Pancreas (tissue), 10 donors: ENCODE measurements around the gene PHACTR3. TPM values are rescaled to one million over a fixed set of nuclear protein-coding genes. Genes with fewer than 3 reads are reported as not detected.

ENCODE experiments used
- ATAC-seq, 4 donors: fragments of 200-7000 bp; cut with Tn5 transposase; one replicate each; pipeline versions ENCODE4 v1.8.0 to v1.9.1; 2020; ENCODE audit warnings: mild to moderate bottlenecking in 4 of 4, moderate library complexity in 4 of 4
- DNase-seq, 6 donors: peaks; one replicate each; pipeline ENCODE4 v3.0.0-alpha.2; 2020
- FAIRE-seq: peaks from 2 replicates; lab custom pipeline; 2012; peaks lifted over from hg19 to GRCh38; lab: Jason Lieb, UNC
- H3K27ac ChIP-seq, 4 donors: fragments of 200-600 bp; sonication (generic); 1 replicate in 3 of 4; 2 replicates in 1 of 4; pipeline versions ENCODE4 v1.5.0 to v1.8.0; 2020
- H3K27me3 ChIP-seq, 4 donors: fragments of 200-600 bp; one replicate each; pipeline ENCODE4 v1.8.0; 2021
- H3K36me3 ChIP-seq, 3 donors: fragments of 200-600 bp; sonication (generic) in 1 of 3; one replicate each; pipeline versions ENCODE4 v1.5.0 to v1.8.0; 2020 to 2021
- H3K4me1 ChIP-seq, 3 donors: fragments of 200-600 bp; one replicate each; pipeline ENCODE4 v1.8.0; 2021
- H3K4me3 ChIP-seq, 4 donors: fragments of 200-600 bp; sonication (generic) in 2 of 4; one replicate each; pipeline versions ENCODE4 v1.5.0 to v1.8.0; 2020 to 2021
- H3K9me3 ChIP-seq, 4 donors: fragments of 200-600 bp; one replicate each; pipeline ENCODE4 v1.8.0; 2021
- CTCF ChIP-seq, 4 donors: fragments of 200-600 bp; sonication (generic) in 3 of 4; IDR thresholded peaks; one replicate each; pipeline versions ENCODE4 v1.5.0 to v1.8.0; 2021; ENCODE audit warnings: antibody characterized with exemption in 4 of 4
- WGBS, 2 donors: extraction: QIAGEN DNeasy Blood & Tissue Kit; methylation state at CpG; one replicate each; pipeline ENCODE4 v1.1.7; 2013; 5-methylcytosine and 5-hydroxymethylcytosine counted together
- intact Hi-C, 3 donors: fragments of 100-400 bp; cut with DNase I; formaldehyde crosslinking; loops; one replicate each; pipeline versions ENCODE4 v1.11.1 to v1.14.2; 2022
- polyA plus RNA-seq, 2 donors: library from polyadenylated mRNA; stranded (reverse); fragments of 200-250 nt; gene quantifications; one replicate each; pipeline ENCODE4 v1.2.3, GENCODE V29; 2013
- total RNA-seq, 6 donors: library from RNA; stranded (reverse); fragmentation: NEBNext Ultra II Directional in 4 of 6; extraction: Animal tissue kit (Norgen Biotek cat#: 25700) in 4 of 6; gene quantifications; one replicate each; pipeline versions ENCODE4 v1.2.1 to v1.2.4, GENCODE V29; 2021 to 2023
- donor health status: healthy with polysubstance abuse.
- donor health status: DM: no; HTN: no; CAD: no; lungs with moderate emphysema.
- donor health status: DM: no; HTN: no; CAD: no.
- donor health status: control.
- donor health status: control.
- donor health status: Bipolar disorder and iron deficiency.
- donor health status: DM: yes; HTN: yes; CAD: no.
- donor health status: DM: no; HTN: no; CAD: no.
- donor health status: DM: no; HTN: no; CAD: no.
- donor health status: DM: yes; HTN: yes; CAD: no.

Gene PHACTR3
- total and polyA plus RNA-seq, 8 donors: 0.14 to 1.5 (median 0.35) TPM; not detected in 3

GRCh38 chr20:59743767-59744485 lies 139.6 kb downstream of the PHACTR3 start:
- Histone ChIP-seq H3K27me3 (peaks cover 0 to 3% (median 0%) of the 10 kb centered on the region in 4 donors), H3K9me3 (no peaks in the 10 kb centered on the region), H3K27ac (no peak overlapping the region), H3K4me1 (no peaks in the 10 kb centered on the region), H3K4me3 (no peak overlapping the region), H3K36me3 (no peaks in the 10 kb centered on the region)
- DNase-seq (no peak), FAIRE-seq (no peak), ATAC-seq (no peak)
- intact Hi-C loops: no loop called here
- 64 to 72% methylated on average over 21 of the region's 21 CpGs for WGBS, 2 donors
- TF ChIP-seq CTCF (IDR thresholded peaks at IDR 0.05): no peak

GRCh38 chr20:59744756-59745155 lies 140.4 kb downstream of the PHACTR3 start:
- Histone ChIP-seq H3K36me3 (no peaks in the 10 kb centered on the region), H3K4me3 (no peak overlapping the region), H3K9me3 (no peaks in the 10 kb centered on the region), H3K4me1 (no peaks in the 10 kb centered on the region), H3K27ac (no peak overlapping the region), H3K27me3 (peaks cover 0 to 3% (median 0%) of the 10 kb centered on the region in 4 donors)
- intact Hi-C loops: loop anchor here in 1 of 3 donors (5.0 kb wide), 1 partner anchor 142 kb away; the partner anchor contains the start of gene PHACTR3
- no peak for DNase-seq
- no peak for TF ChIP-seq CTCF (IDR thresholded peaks at IDR 0.05)
- no peak for FAIRE-seq
- ATAC-seq: no peak
- 55 to 69% methylated on average over 11 of the region's 11 CpGs for WGBS, 2 donors

GRCh38 chr20:59745201-59745600 lies 140.9 kb downstream of the PHACTR3 start:
- intact Hi-C loops: loop anchor here in 1 of 3 donors (5.0 kb wide), 1 partner anchor 143 kb away; the partner anchor contains the start of gene PHACTR3
- FAIRE-seq: no peak
- no peak overlapping the region for H3K4me3 ChIP-seq
- TF ChIP-seq CTCF (IDR thresholded peaks at IDR 0.05): no peak
- 59 to 65% methylated on average over 9 of the region's 9 CpGs for WGBS, 2 donors
- no peaks in the 10 kb centered on the region for H3K4me1 ChIP-seq
- no peaks in the 10 kb centered on the region for H3K36me3 ChIP-seq
- no peak overlapping the region for H3K27ac ChIP-seq
- no peaks in the 10 kb centered on the region for H3K9me3 ChIP-seq
- H3K27me3 ChIP-seq: peaks cover 0 to 3% (median 0%) of the 10 kb centered on the region in 4 donors
- no peak for ATAC-seq
- no peak for DNase-seq

GRCh38 chr20:59745716-59746115 lies 141.4 kb downstream of the PHACTR3 start:
- no peaks in the 10 kb centered on the region for H3K9me3 ChIP-seq
- no peaks in the 10 kb centered on the region for H3K36me3 ChIP-seq
- TF ChIP-seq CTCF (IDR thresholded peaks at IDR 0.05): no peak
- H3K4me1 ChIP-seq: no peaks in the 10 kb centered on the region
- intact Hi-C loops: loop anchor here in 1 of 3 donors (5.0 kb wide), 1 partner anchor 143 kb away; the partner anchor contains the start of gene PHACTR3
- peaks cover 0 to 4% (median 2%) of the 10 kb centered on the region in 4 donors for H3K27me3 ChIP-seq
- H3K27ac ChIP-seq: no peak overlapping the region
- no peak overlapping the region for H3K4me3 ChIP-seq
- FAIRE-seq (no peak), DNase-seq (no peak), ATAC-seq (no peak)
- 56 to 62% methylated on average over 8 of the region's 8 CpGs for WGBS, 2 donors

GRCh38 chr20:59746155-59746554 lies 141.8 kb downstream of the PHACTR3 start:
- no peak for ATAC-seq

More at GRCh38 chr20:59746155-59746554, 141.8 kb downstream of the PHACTR3 start:
- Histone ChIP-seq H3K27me3 (peaks cover 0 to 7% (median 2%) of the 10 kb centered on the region in 4 donors), H3K36me3 (no peaks in the 10 kb centered on the region), H3K4me3 (no peak overlapping the region), H3K4me1 (no peaks in the 10 kb centered on the region), H3K9me3 (no peaks in the 10 kb centered on the region), H3K27ac (no peak overlapping the region)
- no peak for TF ChIP-seq CTCF (IDR thresholded peaks at IDR 0.05)
- WGBS, 2 donors: 79 to 80% methylated on average over 4 of the region's 4 CpGs
- FAIRE-seq: no peak
- intact Hi-C loops: loop anchor here in 1 of 3 donors (5.0 kb wide), 1 partner anchor 144 kb away; the partner anchor contains the start of gene PHACTR3
- DNase-seq: no peak
